Lower leg skin (tissue), 4 donors: ENCODE measurements around the gene GOLGA6A. TPM values are rescaled to one million over a fixed set of nuclear protein-coding genes. Genes with fewer than 3 reads are reported as not detected.

ENCODE experiments used
- DNase-seq, 2 donors: peaks; one replicate each; pipeline ENCODE4 v3.0.0-alpha.2; 2019; ENCODE audit warnings: low spot score in 2 of 2
- H3K4me3 ChIP-seq: fragments of 200-600 bp; sonication (generic); 2 replicates; pipeline ENCODE4 v1.5.1; 2017; ENCODE audit warnings: mild to moderate bottlenecking, low read depth; ENCODE audit not compliant: poor library complexity, severe bottlenecking
- POLR2A ChIP-seq, 2 donors: fragments of 450-650 bp; IDR thresholded peaks; one replicate each; pipeline ENCODE4 v1.6.1; 2016 to 2017; ENCODE audit warnings: antibody characterized with exemption in 2 of 2, mild to moderate bottlenecking in 1 of 2, moderate library complexity in 1 of 2
- WGBS, 2 donors: methylation state at CpG; one replicate each; pipeline ENCODE4 v1.1.5; 2018; 5-methylcytosine and 5-hydroxymethylcytosine counted together
- intact Hi-C: fragments of 100-400 bp; cut with DNase I; formaldehyde crosslinking; loops from one replicate; pipeline ENCODE4 v1.15.0; 2023; ENCODE audit warnings: low total_unique reads
- total RNA-seq, 4 donors: library from RNA; depleted of rRNA; stranded (reverse); fragments of >200 nt; gene quantifications; one replicate each; pipeline ENCODE4 v1.1.0, GENCODE V29; 2016
- TF ChIP-seq, protein P1 (sequence below), 3 donors: fragments of 450-650 bp; IDR thresholded peaks; one replicate each; pipeline ENCODE4 v1.5.1; 2016; ENCODE audit warnings: antibody characterized with exemption in 3 of 3, mild to moderate bottlenecking in 3 of 3, moderate library complexity in 2 of 3

Gene GOLGA6A
- total RNA-seq, 4 donors from 2014 or later = 0.23 to 2.2 TPM; not detected in 2

DNA sequence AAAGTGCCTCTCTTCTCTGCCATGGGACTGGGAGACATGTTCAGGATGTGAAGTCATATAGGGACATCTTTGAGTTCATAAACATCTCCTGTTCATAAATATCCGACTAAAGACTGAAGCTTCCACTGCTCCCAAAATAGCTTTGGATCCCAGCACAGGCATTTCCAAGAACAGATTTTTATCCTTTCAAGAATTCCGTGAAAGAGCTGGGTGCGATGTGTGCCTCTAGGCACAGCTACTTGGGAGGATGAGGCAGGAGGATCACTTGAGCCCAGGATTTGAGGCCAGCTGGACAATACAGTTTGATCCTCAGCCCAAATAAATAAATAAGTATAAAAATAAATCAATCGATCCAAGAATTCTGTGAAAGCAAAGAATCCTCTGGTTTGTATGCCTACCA is 41.3 kb upstream of the GOLGA6A start:
- intact Hi-C loops = no loop called here
- WGBS, 2 donors = 63 to 66% methylated on average over 4 of the region's 4 CpGs
- no peak for TF ChIP-seq POLR2A (IDR thresholded peaks at IDR 0.05)
- TF ChIP-seq, protein P1, sequence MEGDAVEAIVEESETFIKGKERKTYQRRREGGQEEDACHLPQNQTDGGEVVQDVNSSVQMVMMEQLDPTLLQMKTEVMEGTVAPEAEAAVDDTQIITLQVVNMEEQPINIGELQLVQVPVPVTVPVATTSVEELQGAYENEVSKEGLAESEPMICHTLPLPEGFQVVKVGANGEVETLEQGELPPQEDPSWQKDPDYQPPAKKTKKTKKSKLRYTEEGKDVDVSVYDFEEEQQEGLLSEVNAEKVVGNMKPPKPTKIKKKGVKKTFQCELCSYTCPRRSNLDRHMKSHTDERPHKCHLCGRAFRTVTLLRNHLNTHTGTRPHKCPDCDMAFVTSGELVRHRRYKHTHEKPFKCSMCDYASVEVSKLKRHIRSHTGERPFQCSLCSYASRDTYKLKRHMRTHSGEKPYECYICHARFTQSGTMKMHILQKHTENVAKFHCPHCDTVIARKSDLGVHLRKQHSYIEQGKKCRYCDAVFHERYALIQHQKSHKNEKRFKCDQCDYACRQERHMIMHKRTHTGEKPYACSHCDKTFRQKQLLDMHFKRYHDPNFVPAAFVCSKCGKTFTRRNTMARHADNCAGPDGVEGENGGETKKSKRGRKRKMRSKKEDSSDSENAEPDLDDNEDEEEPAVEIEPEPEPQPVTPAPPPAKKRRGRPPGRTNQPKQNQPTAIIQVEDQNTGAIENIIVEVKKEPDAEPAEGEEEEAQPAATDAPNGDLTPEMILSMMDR (IDR thresholded peaks at IDR 0.05) = no peak
- no peak overlapping the region for H3K4me3 ChIP-seq
- no peak for DNase-seq

- intact Hi-C loops = no loop called here
- WGBS, 2 donors = 49 to 53% methylated on average over 4 of the region's 4 CpGs
- no peak for TF ChIP-seq POLR2A (IDR thresholded peaks at IDR 0.05)
- TF ChIP-seq, protein P1 (IDR thresholded peaks at IDR 0.05) = no peak
- H3K4me3 ChIP-seq = no peak overlapping the region
- DNase-seq = no peak
Measured at GRCh38 chr15:74123131-74123429, 40.7 kb upstream of the GOLGA6A start.

GRCh38 chr15:74122403-74123130 is 40.2 kb upstream of the GOLGA6A start:
- intact Hi-C loops = no loop called here
- TF ChIP-seq, protein P1 (IDR thresholded peaks at IDR 0.05) = no peak
- no peak for TF ChIP-seq POLR2A (IDR thresholded peaks at IDR 0.05)
- WGBS, 2 donors = 63 to 68% methylated on average over 5 of the region's 5 CpGs
- H3K4me3 ChIP-seq = no peak overlapping the region
- no peak for DNase-seq

GRCh38 chr15:74121858-74122257 is 39.5 kb upstream of the GOLGA6A start:
- intact Hi-C loops = no loop called here
- 85 to 89% methylated on average over 6 of the region's 6 CpGs for WGBS, 2 donors
- TF ChIP-seq, protein P1 (IDR thresholded peaks at IDR 0.05) = no peak
- no peak for TF ChIP-seq POLR2A (IDR thresholded peaks at IDR 0.05)
- DNase-seq = no peak
- no peak overlapping the region for H3K4me3 ChIP-seq

DNA sequence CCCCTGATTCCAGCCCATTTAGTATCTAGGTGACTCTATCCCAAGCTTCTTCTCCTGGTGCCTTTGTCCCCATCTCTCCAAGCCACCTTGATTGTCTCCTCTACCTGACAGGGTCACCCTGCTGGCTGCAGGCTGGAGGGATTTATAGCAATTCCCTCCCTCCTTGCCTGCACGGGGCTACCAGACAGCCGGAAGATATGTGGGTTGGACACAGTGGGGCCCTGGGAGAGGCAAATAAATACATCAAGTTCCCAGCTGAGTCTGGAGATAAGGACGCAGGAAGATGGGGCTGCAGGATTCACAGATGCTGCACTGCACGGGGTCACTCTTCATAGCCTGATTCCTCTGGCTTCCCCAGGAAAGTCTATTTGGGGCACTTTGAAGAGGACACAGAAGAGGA is 38.7 kb upstream of the GOLGA6A start:
- intact Hi-C loops = no loop called here
- no peak overlapping the region for H3K4me3 ChIP-seq
- WGBS, 2 donors = 21 to 26% methylated on average over 4 of the region's 4 CpGs
- peak in 1 of 2 donors; percentile 46 for DNase-seq
- TF ChIP-seq, protein P1 (IDR thresholded peaks at IDR 0.05) = no peak
- TF ChIP-seq POLR2A (IDR thresholded peaks at IDR 0.05) = no peak

DNA sequence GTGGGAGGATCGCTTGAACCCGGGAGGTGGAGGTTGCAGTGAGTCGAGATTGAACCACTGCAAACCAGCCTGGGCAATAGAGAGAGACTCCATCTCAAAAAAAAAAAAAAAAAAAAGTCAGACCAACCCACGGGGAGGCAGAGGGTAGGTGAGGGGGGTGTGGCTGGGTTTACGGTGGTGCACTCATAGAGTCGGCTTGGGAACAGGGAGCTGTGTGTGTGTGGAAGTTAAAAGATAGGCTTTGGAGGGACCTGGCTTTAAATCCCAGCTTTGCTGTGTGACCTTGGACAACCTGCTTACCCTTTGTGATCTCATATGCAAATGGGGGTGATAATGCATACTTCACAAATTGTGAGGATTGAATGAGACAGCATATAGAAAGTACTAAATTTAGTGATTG is 38.1 kb upstream of the GOLGA6A start:
- intact Hi-C loops = no loop called here
- peak in 1 of 2 donors; percentile 58 for DNase-seq
- 64 to 78% methylated on average over 6 of the region's 6 CpGs for WGBS, 2 donors
- TF ChIP-seq POLR2A (IDR thresholded peaks at IDR 0.05) = no peak
- TF ChIP-seq, protein P1 (IDR thresholded peaks at IDR 0.05) = no peak
- no peak overlapping the region for H3K4me3 ChIP-seq
